Ectodermal cell (in vitro differentiated cells): ENCODE results near the gene TAF1C.

Experiments used
- H3K27ac ChIP-seq: 2 replicates; pipeline ENCODE4 v1.7.0; 2013; ENCODE audit warnings: mild to moderate bottlenecking, low read depth, low read length; ENCODE audit not compliant: insufficient read depth, poor library complexity, severe bottlenecking
- H3K27me3 ChIP-seq: 2 replicates; pipeline ENCODE4 v1.7.0; 2013; ENCODE audit warnings: mild to moderate bottlenecking, low read length; ENCODE audit not compliant: insufficient read depth, control insufficient read depth, poor library complexity, severe bottlenecking
- H3K36me3 ChIP-seq: one replicate; pipeline ENCODE4 v1.7.0; 2013; ENCODE audit warnings: low read length; ENCODE audit not compliant: control insufficient read depth, insufficient read depth
- H3K4me1 ChIP-seq: one replicate; pipeline ENCODE4 v1.7.0; 2013; ENCODE audit warnings: low read length; ENCODE audit not compliant: control insufficient read depth, insufficient read depth
- H3K4me3 ChIP-seq: 2 replicates; pipeline ENCODE4 v1.7.0; 2013; ENCODE audit warnings: low read depth, low read length, control low read depth; ENCODE audit not compliant: insufficient read depth
- H3K9me3 ChIP-seq: 2 replicates; pipeline ENCODE4 v1.7.0; 2013; ENCODE audit warnings: mild to moderate bottlenecking, low read length, moderate library complexity; ENCODE audit not compliant: control insufficient read depth
- WGBS, 2 experiments: methylation state at CpG; one replicate each; pipeline ENCODE4 v1.1.7; 2013; ENCODE audit warnings: missing lambda C conversion rate in 2 of 2; 5-methylcytosine and 5-hydroxymethylcytosine counted together

Gene TAF1C

GRCh38 chr16:84143784-84144199 is 43.1 kb downstream of the TAF1C start:
- Histone ChIP-seq H3K36me3 (no peaks in the 10 kb centered on the region), H3K27me3 (peaks cover 18% of the 10 kb centered on the region), H3K9me3 (no peaks in the 10 kb centered on the region), H3K4me3 (peak overlapping the region; percentile 92), H3K4me1 (peaks cover 9% of the 10 kb centered on the region), H3K27ac (no peak overlapping the region)
- 16 to 22% methylated on average over 10 to 12 of the region's 13 CpGs for WGBS, 2 experiments

DNA sequence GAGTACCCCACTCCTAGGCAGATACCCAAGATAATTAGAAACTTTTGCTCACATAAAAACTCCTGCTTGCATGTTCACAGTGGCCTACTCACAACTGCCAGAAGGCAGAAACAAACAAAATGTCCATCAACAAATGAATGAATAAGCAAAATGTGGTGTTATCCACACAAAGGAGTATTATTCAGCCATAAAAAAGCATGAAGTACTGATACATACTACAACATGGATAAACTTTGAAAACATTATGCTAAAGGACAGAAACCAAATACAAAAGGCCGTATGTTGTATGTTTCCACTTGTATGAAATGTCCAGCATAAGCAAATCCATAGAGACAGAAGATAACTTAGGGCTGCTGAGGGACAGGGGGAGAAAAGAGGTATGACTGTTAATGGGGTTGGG is 43.8 kb downstream of the TAF1C start:
- Histone ChIP-seq H3K9me3 (no peaks in the 10 kb centered on the region), H3K4me3 (no peak overlapping the region), H3K4me1 (peaks cover 11% of the 10 kb centered on the region), H3K27ac (no peak overlapping the region), H3K27me3 (peaks cover 18% of the 10 kb centered on the region), H3K36me3 (no peaks in the 10 kb centered on the region)
- WGBS, 2 experiments, result 94% methylated on average over 1 of the region's 1 CpG

DNA sequence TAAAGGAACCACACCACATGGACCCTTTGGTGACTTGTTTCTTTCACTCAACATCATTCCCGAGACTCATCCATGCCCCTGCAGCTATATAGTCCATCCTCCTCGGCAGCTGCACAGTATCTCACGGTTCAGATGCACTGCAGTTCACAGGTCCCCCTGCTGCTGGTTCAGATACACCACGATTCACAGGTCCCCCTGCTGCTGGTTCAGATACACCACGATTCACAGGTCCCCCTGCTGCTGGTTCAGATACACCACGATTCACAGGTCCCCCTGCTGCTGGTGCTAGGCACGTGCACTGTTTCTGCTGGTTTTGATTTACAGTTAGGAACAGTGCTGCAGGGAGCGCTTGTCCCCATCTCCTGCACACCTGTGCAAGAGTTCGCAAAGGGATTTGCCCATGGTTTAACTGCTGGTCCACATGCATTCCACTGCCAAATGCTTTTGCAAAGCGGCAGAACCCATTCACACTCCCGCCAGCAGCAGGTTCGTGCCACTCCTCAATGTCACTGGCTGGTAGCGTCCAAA is 45.6 kb downstream of the TAF1C start:
- Histone ChIP-seq H3K4me3 (no peak overlapping the region), H3K27me3 (peaks cover 10% of the 10 kb centered on the region), H3K9me3 (no peaks in the 10 kb centered on the region), H3K36me3 (no peaks in the 10 kb centered on the region), H3K4me1 (peaks cover 28% of the 10 kb centered on the region), H3K27ac (no peak overlapping the region)
- WGBS, 2 experiments, result 73 to 75% methylated on average over 13 of the region's 13 CpGs

DNA sequence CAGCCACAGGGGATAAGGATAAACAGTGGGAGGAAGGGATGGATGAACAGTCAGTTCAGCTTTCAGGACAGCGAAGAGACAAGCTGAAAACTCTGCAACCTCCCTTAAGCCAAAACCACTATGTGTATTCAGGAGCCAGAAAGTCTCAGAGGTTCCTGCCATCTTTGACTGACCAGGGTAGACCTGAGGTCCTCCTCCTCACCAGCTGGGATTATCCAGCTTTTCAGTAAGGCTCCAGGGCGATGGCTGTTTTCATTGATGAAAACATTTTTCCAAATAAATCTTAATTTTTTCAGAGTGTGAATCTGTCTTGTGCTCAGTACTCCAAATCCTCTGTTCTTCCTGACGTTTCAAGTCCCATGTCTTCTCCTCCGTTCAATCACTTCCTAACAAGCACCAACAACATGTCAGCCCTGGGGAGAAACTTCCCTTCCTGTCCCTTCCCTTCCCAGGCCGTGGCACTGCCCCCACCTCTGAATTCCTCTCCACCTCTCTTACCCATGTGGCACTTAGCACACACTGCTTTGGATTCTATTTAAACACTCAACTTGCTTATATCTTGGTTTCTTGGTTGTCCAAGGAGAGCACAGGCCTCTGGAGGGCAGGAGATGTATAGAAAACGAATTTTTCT is 47.1 kb downstream of the TAF1C start:
- Histone ChIP-seq H3K9me3 (no peaks in the 10 kb centered on the region), H3K27ac (peak overlapping the region; percentile 47), H3K36me3 (no peaks in the 10 kb centered on the region), H3K27me3 (no peaks in the 10 kb centered on the region), H3K4me1 (peaks cover 35% of the 10 kb centered on the region), H3K4me3 (no peak overlapping the region)
- 89 to 92% methylated on average over 6 of the region's 6 CpGs for WGBS, 2 experiments

DNA sequence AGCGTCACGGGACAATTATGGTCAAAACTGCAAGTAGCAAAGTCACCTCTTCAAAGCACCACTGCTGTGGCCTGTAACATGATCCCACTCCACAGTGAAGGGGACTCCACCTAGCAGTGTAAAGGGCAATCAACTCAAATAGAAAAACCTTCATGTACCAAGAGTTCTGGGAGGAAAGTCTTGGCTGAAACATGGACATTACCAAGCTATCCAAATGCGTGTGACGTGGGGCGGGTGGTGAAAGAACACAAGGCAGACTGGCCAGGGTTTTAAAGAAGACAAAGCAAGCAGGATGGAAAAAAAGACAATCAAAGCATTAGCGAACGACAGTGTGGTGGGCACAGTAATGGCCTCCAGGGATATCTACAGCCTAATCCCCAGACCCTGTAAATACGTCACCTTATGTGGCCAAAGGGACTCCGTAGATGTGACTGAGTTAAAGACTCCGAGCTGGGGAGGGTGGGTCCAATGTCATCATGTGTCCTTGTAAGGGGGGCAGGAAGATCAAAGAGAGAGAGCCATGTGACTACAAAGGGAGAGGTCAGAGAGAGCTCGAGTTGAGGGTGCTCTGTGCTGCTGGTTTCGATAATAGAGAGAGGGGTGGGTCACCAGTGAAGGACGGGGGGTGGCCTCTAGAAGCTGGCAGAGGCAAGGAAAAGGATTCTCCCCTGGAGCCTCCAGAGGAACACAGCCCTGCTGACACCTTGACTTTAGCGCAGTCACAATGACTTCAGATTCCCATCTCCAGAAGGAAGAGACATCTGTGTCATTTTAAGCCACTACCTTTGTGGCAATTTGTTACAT is 47.8 kb downstream of the TAF1C start:
- WGBS, 2 experiments, result 47 to 50% methylated on average over 14 of the region's 14 CpGs
- H3K4me3 ChIP-seq, result no peak overlapping the region
- peaks cover 35% of the 10 kb centered on the region for H3K4me1 ChIP-seq
- peak overlapping the region; percentile 47 for H3K27ac ChIP-seq
- H3K27me3 ChIP-seq, result no peaks in the 10 kb centered on the region
- no peaks in the 10 kb centered on the region for H3K36me3 ChIP-seq
- no peaks in the 10 kb centered on the region for H3K9me3 ChIP-seq

DNA sequence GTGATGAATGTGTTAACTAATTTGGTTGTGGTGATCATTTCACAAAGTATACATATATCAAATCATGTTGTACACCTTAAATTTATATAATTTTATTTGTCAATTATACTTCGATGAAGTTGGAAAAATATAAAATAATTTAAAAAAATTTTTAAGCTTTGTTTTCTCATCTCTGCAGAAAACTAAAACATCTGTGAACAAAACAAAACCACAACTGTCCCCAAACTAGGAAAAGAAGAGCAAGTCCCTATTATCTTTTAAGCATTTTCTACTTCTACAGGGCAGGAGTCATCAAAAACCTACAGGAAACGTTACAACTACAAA is 48.4 kb downstream of the TAF1C start:
- Histone ChIP-seq H3K9me3 (no peaks in the 10 kb centered on the region), H3K36me3 (no peaks in the 10 kb centered on the region), H3K27ac (no peak overlapping the region), H3K4me3 (no peak overlapping the region), H3K4me1 (peaks cover 35% of the 10 kb centered on the region), H3K27me3 (no peaks in the 10 kb centered on the region)
- 7 to 24% methylated on average over 1 of the region's 2 CpGs for WGBS, 2 experiments

DNA sequence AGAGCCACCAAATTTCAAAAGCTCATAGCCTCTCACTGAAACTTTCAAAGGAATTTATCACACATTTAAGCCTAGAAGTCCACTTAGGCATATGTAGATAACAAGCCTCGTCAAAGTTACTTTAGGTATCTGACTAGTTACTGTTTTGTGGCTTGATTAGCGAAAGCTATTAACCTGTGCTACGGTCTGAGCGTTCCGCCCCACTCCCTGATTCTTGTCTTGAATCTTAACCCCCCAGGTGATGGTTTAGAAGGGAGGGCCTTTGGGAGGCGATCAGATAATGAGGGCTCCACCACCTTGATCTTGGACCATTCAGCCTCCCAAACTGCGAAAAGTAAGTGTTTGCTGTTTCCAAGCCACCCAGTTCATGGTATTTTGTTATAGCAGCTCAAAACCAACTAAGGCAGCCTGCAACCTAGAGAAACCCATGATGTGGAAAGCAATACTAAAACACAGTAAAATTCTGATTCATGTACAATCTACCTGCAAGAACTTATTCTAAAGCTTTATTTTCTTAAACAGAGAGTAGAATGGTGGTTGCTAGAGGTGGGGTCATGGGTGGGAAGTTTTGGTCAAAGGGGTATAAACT is 49.0 kb downstream of the TAF1C start:
- H3K4me1 ChIP-seq, result peaks cover 35% of the 10 kb centered on the region
- no peaks in the 10 kb centered on the region for H3K36me3 ChIP-seq
- no peaks in the 10 kb centered on the region for H3K27me3 ChIP-seq
- no peak overlapping the region for H3K4me3 ChIP-seq
- no peak overlapping the region for H3K27ac ChIP-seq
- 88 to 94% methylated on average over 7 of the region's 7 CpGs for WGBS, 2 experiments
- H3K9me3 ChIP-seq, result no peaks in the 10 kb centered on the region

GRCh38 chr16:84137287-84137686 is 49.6 kb downstream of the TAF1C start:
- WGBS, 2 experiments, result 81 to 84% methylated on average over 8 of the region's 8 CpGs
- H3K27ac ChIP-seq, result no peak overlapping the region
- no peaks in the 10 kb centered on the region for H3K27me3 ChIP-seq
- H3K4me3 ChIP-seq, result no peak overlapping the region
- peaks cover 39% of the 10 kb centered on the region for H3K4me1 ChIP-seq
- no peaks in the 10 kb centered on the region for H3K9me3 ChIP-seq
- no peaks in the 10 kb centered on the region for H3K36me3 ChIP-seq

- Histone ChIP-seq H3K4me1 (peaks cover 40% of the 10 kb centered on the region), H3K36me3 (no peaks in the 10 kb centered on the region), H3K27ac (no peak overlapping the region), H3K9me3 (no peaks in the 10 kb centered on the region), H3K4me3 (no peak overlapping the region), H3K27me3 (no peaks in the 10 kb centered on the region)
- 90 to 91% methylated on average over 8 to 11 of the region's 11 CpGs for WGBS, 2 experiments
Measured at GRCh38 chr16:84136331-84137125, 50.3 kb downstream of the TAF1C start.
